Activated T-cell treated with anti-CD3 and anti-CD28 coated beads, Interleukin-2, amount 50 U/mL, for 72 hours (primary cell): ENCODE measurements around the gene ANKDD1B. TPM values are rescaled to one million over a fixed set of nuclear protein-coding genes. Genes with fewer than 3 reads are reported as not detected.

ENCODE experiments used
- ATAC-seq, 2 donors: fragments of 150-1000 bp; cut with Tn5 transposase; replicated peaks in 1 of 2; 2 replicates each; pipeline ENCODE4 v1.10.0; 2021; ENCODE audit warnings: moderate library complexity in 2 of 2, mild to moderate bottlenecking in 1 of 2
- DNase-seq, 2 donors: peaks; one replicate each; pipeline ENCODE4 v3.0.0; 2021 to 2022; ENCODE audit warnings: mixed read lengths in 1 of 2
- H3K27ac Mint-ChIP-seq: one replicate; pipeline ENCODE4 v1.8.0; 2022; ENCODE audit warnings: mild to moderate bottlenecking, moderate library complexity, mixed read lengths
- H3K27me3 Mint-ChIP-seq: one replicate; pipeline ENCODE4 v1.8.0; 2022; ENCODE audit warnings: low read depth, mixed read lengths
- H3K36me3 Mint-ChIP-seq, 2 donors: one replicate each; pipeline ENCODE4 v1.8.0; 2022; ENCODE audit warnings: mixed read lengths in 2 of 2, mild to moderate bottlenecking in 1 of 2; ENCODE audit not compliant: insufficient read depth in 2 of 2
- H3K4me1 Mint-ChIP-seq: one replicate; pipeline ENCODE4 v1.8.0; 2022; ENCODE audit warnings: low read depth, mixed read lengths
- H3K4me3 Mint-ChIP-seq, 2 donors: one replicate each; pipeline ENCODE4 v1.8.0; 2022; ENCODE audit warnings: mild to moderate bottlenecking in 2 of 2, mixed read lengths in 2 of 2, moderate library complexity in 2 of 2
- H3K9me3 Mint-ChIP-seq, 2 donors: one replicate each; pipeline ENCODE4 v1.8.0; 2022; ENCODE audit warnings: mixed read lengths in 2 of 2
- total RNA-seq, 2 donors: library from RNA; stranded (reverse); gene quantifications; one replicate each; pipeline ENCODE4 v1.2.3, GENCODE V29; 2022

The ANKDD1B gene
- total RNA-seq, 2 donors from 2014 or later, result 0.23 to 0.26 TPM

GRCh38 chr5:75620184-75620959, 9.1 kb downstream of the ANKDD1B start:
- ATAC-seq, result no peak
- Mint-ChIP-seq H3K27me3 (no peaks in the 10 kb centered on the region), H3K9me3 (no peaks in the 10 kb centered on the region), H3K27ac (no peak overlapping the region), H3K36me3 (no peaks in the 10 kb centered on the region), H3K4me1 (no peaks in the 10 kb centered on the region), H3K4me3 (no peak overlapping the region)
- DNase-seq, result no peak

- Mint-ChIP-seq H3K9me3 (no peaks in the 10 kb centered on the region), H3K27me3 (no peaks in the 10 kb centered on the region), H3K4me3 (no peak overlapping the region), H3K27ac (no peak overlapping the region), H3K36me3 (no peaks in the 10 kb centered on the region), H3K4me1 (no peaks in the 10 kb centered on the region)
- ATAC-seq (no peak), DNase-seq (no peak)
Measured at GRCh38 chr5:75622564-75622963, 11.3 kb downstream of the ANKDD1B start.

- H3K4me1 Mint-ChIP-seq, result no peaks in the 10 kb centered on the region
- H3K27ac Mint-ChIP-seq, result no peak overlapping the region
- H3K9me3 Mint-ChIP-seq, result peaks cover 0 to 2% of the 10 kb centered on the region in 2 donors
- H3K4me3 Mint-ChIP-seq, result no peak overlapping the region
- DNase-seq (no peak), ATAC-seq (no peak)
- no peaks in the 10 kb centered on the region for H3K36me3 Mint-ChIP-seq
- H3K27me3 Mint-ChIP-seq, result no peaks in the 10 kb centered on the region
Measured at GRCh38 chr5:75623846-75624245, 12.6 kb downstream of the ANKDD1B start.

GRCh38 chr5:75626959-75627358, 15.7 kb downstream of the ANKDD1B start:
- peaks cover 0 to 2% of the 10 kb centered on the region in 2 donors for H3K9me3 Mint-ChIP-seq
- no peak overlapping the region for H3K27ac Mint-ChIP-seq
- H3K36me3 Mint-ChIP-seq, result no peaks in the 10 kb centered on the region
- no peak for DNase-seq
- no peak overlapping the region for H3K4me3 Mint-ChIP-seq
- H3K27me3 Mint-ChIP-seq, result no peaks in the 10 kb centered on the region
- no peaks in the 10 kb centered on the region for H3K4me1 Mint-ChIP-seq
- no peak for ATAC-seq

GRCh38 chr5:75627801-75628200, 16.5 kb downstream of the ANKDD1B start:
- no peak overlapping the region for H3K27ac Mint-ChIP-seq

GRCh38 chr5:75630875-75631274, 19.6 kb downstream of the ANKDD1B start:
- H3K4me3 Mint-ChIP-seq, result no peak overlapping the region
- H3K27ac Mint-ChIP-seq, result no peak overlapping the region

More at GRCh38 chr5:75627801-75628200, 16.5 kb downstream of the ANKDD1B start:
- Mint-ChIP-seq H3K27me3 (no peaks in the 10 kb centered on the region), H3K4me1 (peaks cover under 1% of the 10 kb centered on the region), H3K9me3 (peaks cover 0 to 2% of the 10 kb centered on the region in 2 donors), H3K36me3 (no peaks in the 10 kb centered on the region), H3K4me3 (no peak overlapping the region)
- ATAC-seq (no peak), DNase-seq (no peak)

GRCh38 chr5:75632321-75632720, 21.1 kb downstream of the ANKDD1B start:
- Mint-ChIP-seq H3K4me3 (no peak overlapping the region), H3K36me3 (peaks cover 1 to 3% of the 10 kb centered on the region in 2 donors), H3K9me3 (peaks cover 0 to 5% of the 10 kb centered on the region in 2 donors), H3K27me3 (no peaks in the 10 kb centered on the region), H3K4me1 (peaks cover 8% of the 10 kb centered on the region), H3K27ac (no peak overlapping the region)
- no peak for ATAC-seq
- DNase-seq, result no peak

More at GRCh38 chr5:75630875-75631274, 19.6 kb downstream of the ANKDD1B start:
- ATAC-seq (no peak), DNase-seq (no peak)
- Mint-ChIP-seq H3K36me3 (peaks cover 1 to 3% of the 10 kb centered on the region in 2 donors), H3K27me3 (no peaks in the 10 kb centered on the region), H3K4me1 (peaks cover 8% of the 10 kb centered on the region), H3K9me3 (peaks cover 0 to 5% of the 10 kb centered on the region in 2 donors)

GRCh38 chr5:75637949-75638348, 26.7 kb downstream of the ANKDD1B start:
- H3K9me3 Mint-ChIP-seq, result peaks cover 0 to 2% of the 10 kb centered on the region in 2 donors
- no peak overlapping the region for H3K4me3 Mint-ChIP-seq
- peaks cover 3 to 5% of the 10 kb centered on the region in 2 donors for H3K36me3 Mint-ChIP-seq
- ATAC-seq, result no peak
- H3K4me1 Mint-ChIP-seq, result peaks cover 6% of the 10 kb centered on the region
- H3K27ac Mint-ChIP-seq, result no peak overlapping the region
- no peak for DNase-seq
- no peaks in the 10 kb centered on the region for H3K27me3 Mint-ChIP-seq

GRCh38 chr5:75639535-75640311, 28.5 kb downstream of the ANKDD1B start:
- Mint-ChIP-seq H3K4me3 (no peak overlapping the region), H3K9me3 (no peaks in the 10 kb centered on the region), H3K4me1 (no peaks in the 10 kb centered on the region), H3K36me3 (peaks cover 2% of the 10 kb centered on the region in 2 donors), H3K27ac (no peak overlapping the region), H3K27me3 (no peaks in the 10 kb centered on the region)
- ATAC-seq, result no peak
- DNase-seq, result no peak

GRCh38 chr5:75640395-75640794, 29.1 kb downstream of the ANKDD1B start:
- Mint-ChIP-seq H3K4me1 (no peaks in the 10 kb centered on the region), H3K4me3 (no peak overlapping the region)

GRCh38 chr5:75640826-75641225, 29.6 kb downstream of the ANKDD1B start:
- no peak overlapping the region for H3K27ac Mint-ChIP-seq
- no peaks in the 10 kb centered on the region for H3K27me3 Mint-ChIP-seq
- no peak for ATAC-seq
- peaks cover 2% of the 10 kb centered on the region in 2 donors for H3K36me3 Mint-ChIP-seq
- H3K9me3 Mint-ChIP-seq, result no peaks in the 10 kb centered on the region
- H3K4me1 Mint-ChIP-seq, result no peaks in the 10 kb centered on the region
- H3K4me3 Mint-ChIP-seq, result no peak overlapping the region
- DNase-seq, result no peak

More at GRCh38 chr5:75640395-75640794, 29.1 kb downstream of the ANKDD1B start:
- Mint-ChIP-seq H3K27me3 (no peaks in the 10 kb centered on the region), H3K27ac (no peak overlapping the region), H3K36me3 (peaks cover 2% of the 10 kb centered on the region in 2 donors), H3K9me3 (no peaks in the 10 kb centered on the region)
- DNase-seq (no peak), ATAC-seq (no peak)

- ATAC-seq (peak; percentile 80 to 85), DNase-seq (peak; percentile 6 to 12)
- Mint-ChIP-seq H3K27me3 (no peaks in the 10 kb centered on the region), H3K4me3 (peak overlapping the region in 1 of 2 donors; percentile 24), H3K9me3 (no peaks in the 10 kb centered on the region), H3K27ac (peak overlapping the region; percentile 51), H3K36me3 (peaks cover 0 to 3% of the 10 kb centered on the region in 2 donors), H3K4me1 (peaks cover 10% of the 10 kb centered on the region)
Measured at GRCh38 chr5:75648712-75649111, 37.5 kb downstream of the ANKDD1B start.

- peaks cover 17% of the 10 kb centered on the region for H3K4me1 Mint-ChIP-seq
- H3K27me3 Mint-ChIP-seq, result peaks cover 19% of the 10 kb centered on the region
- DNase-seq (no peak), ATAC-seq (no peak)
- H3K4me3 Mint-ChIP-seq, result no peak overlapping the region
- H3K9me3 Mint-ChIP-seq, result no peaks in the 10 kb centered on the region
- H3K27ac Mint-ChIP-seq, result no peak overlapping the region
- H3K36me3 Mint-ChIP-seq, result peaks cover 0 to 3% of the 10 kb centered on the region in 2 donors
Measured at GRCh38 chr5:75651575-75652238, 40.5 kb downstream of the ANKDD1B start.
